ENCODE results near the gene DSP.

DSP gene

GRCh38 chr6:7615611-7616383 lies 74.3 kb downstream of the DSP start:
- Histone ChIP-seq H2AFZ (ENCODE audit: low read length) (no peak overlapping the region), H3K4me2 (ENCODE audit: low read depth, low read length) (no peak overlapping the region), H3K79me2 (ENCODE audit: low read length) (no peaks in the 10 kb centered on the region), H3K4me3 (ENCODE audit: low read length) (no peak overlapping the region), H3K9me3 (replicated peaks; ENCODE audit: insufficient read depth, low read length) (no peaks in the 10 kb centered on the region), H3K36me3 (replicated peaks; ENCODE audit: insufficient read depth, low read length) (no peaks in the 10 kb centered on the region), H3K4me1 (ENCODE audit: low read length) (peaks cover 9% of the 10 kb centered on the region; the same call in 1 of the 2 replicates), H3K9me2 (replicated peaks; ENCODE audit: insufficient read depth, low read length) (no peaks in the 10 kb centered on the region), H3K9ac (ENCODE audit: low read length) (no peak overlapping the region), H4K20me1 (ENCODE audit: insufficient read depth, low read length) (no peaks in the 10 kb centered on the region), H3K27ac (ENCODE audit: low read length) (no peak overlapping the region), H3F3A (ENCODE audit: insufficient read depth, low read length) (no peaks in the 10 kb centered on the region), H3K27me3 (replicated peaks; ENCODE audit: insufficient read depth, low read length) (no peaks in the 10 kb centered on the region)
- peak; percentile 67 for TF ChIP-seq CTCF (IDR thresholded peaks at IDR 0.05; ENCODE audit: low read length)
- TF ChIP-seq EZH2phosphoT487 (IDR thresholded peaks at IDR 0.05; ENCODE audit: low read length) = no peak
- peak; percentile 52 for DNase-seq

- peak overlapping the region; percentile 15; the same call in 1 of the 2 replicates for H3K4me3 ChIP-seq (ENCODE audit: low read length)
Measured at GRCh38 chr6:7617801-7618764, 76.6 kb downstream of the DSP start.

GRCh38 chr6:7621761-7622160 lies 80.3 kb downstream of the DSP start:
- no peaks in the 10 kb centered on the region for H4K20me1 ChIP-seq (ENCODE audit: insufficient read depth, low read length)
- DNase-seq = no peak
- H3K4me3 ChIP-seq (ENCODE audit: low read length) = no peak overlapping the region
- H3K9me2 ChIP-seq (replicated peaks; ENCODE audit: insufficient read depth, low read length) = no peaks in the 10 kb centered on the region
- H3K4me2 ChIP-seq (ENCODE audit: low read depth, low read length) = no peak overlapping the region
- H3K36me3 ChIP-seq (replicated peaks; ENCODE audit: insufficient read depth, low read length) = no peaks in the 10 kb centered on the region
- no peak for TF ChIP-seq EZH2phosphoT487 (IDR thresholded peaks at IDR 0.05; ENCODE audit: low read length)
- TF ChIP-seq CTCF (IDR thresholded peaks at IDR 0.05; ENCODE audit: low read length) = no peak
- no peak for TF ChIP-seq EZH2 (optimal IDR thresholded peaks at IDR 0.05; ENCODE audit: low read depth, low read length)
- H3K9ac ChIP-seq (ENCODE audit: low read length) = no peak overlapping the region
- no peaks in the 10 kb centered on the region for H3F3A ChIP-seq (ENCODE audit: insufficient read depth, low read length)
- H3K27me3 ChIP-seq (replicated peaks; ENCODE audit: insufficient read depth, low read length) = no peaks in the 10 kb centered on the region
- no peak overlapping the region for H2AFZ ChIP-seq (ENCODE audit: low read length)
- H3K27ac ChIP-seq (ENCODE audit: low read length) = no peak overlapping the region
- H3K79me2 ChIP-seq (ENCODE audit: low read length) = no peaks in the 10 kb centered on the region
- peaks cover 9% of the 10 kb centered on the region; the same call in 1 of the 2 replicates for H3K4me1 ChIP-seq (ENCODE audit: low read length)
- no peaks in the 10 kb centered on the region for H3K9me3 ChIP-seq (replicated peaks; ENCODE audit: insufficient read depth, low read length)

More at GRCh38 chr6:7617801-7618764, 76.6 kb downstream of the DSP start:
- H3K27me3 ChIP-seq (replicated peaks; ENCODE audit: insufficient read depth, low read length) = no peaks in the 10 kb centered on the region
- H3K4me2 ChIP-seq (ENCODE audit: low read depth, low read length) = peak overlapping the region; percentile 54
- no peaks in the 10 kb centered on the region for H3K9me2 ChIP-seq (replicated peaks; ENCODE audit: insufficient read depth, low read length)
- no peak for TF ChIP-seq EZH2 (optimal IDR thresholded peaks at IDR 0.05; ENCODE audit: low read depth, low read length)
- no peak for TF ChIP-seq CTCF (IDR thresholded peaks at IDR 0.05; ENCODE audit: low read length)
- no peak for TF ChIP-seq EZH2phosphoT487 (IDR thresholded peaks at IDR 0.05; ENCODE audit: low read length)
- no peak overlapping the region for H3K27ac ChIP-seq (ENCODE audit: low read length)
- no peak overlapping the region for H3K9ac ChIP-seq (ENCODE audit: low read length)
- no peaks in the 10 kb centered on the region for H3K9me3 ChIP-seq (replicated peaks; ENCODE audit: insufficient read depth, low read length)
- H3F3A ChIP-seq (ENCODE audit: insufficient read depth, low read length) = no peaks in the 10 kb centered on the region
- peaks cover 9% of the 10 kb centered on the region; the same call in 1 of the 2 replicates for H3K4me1 ChIP-seq (ENCODE audit: low read length)
- no peaks in the 10 kb centered on the region for H3K79me2 ChIP-seq (ENCODE audit: low read length)
- DNase-seq = peak; percentile 79
- H4K20me1 ChIP-seq (ENCODE audit: insufficient read depth, low read length) = no peaks in the 10 kb centered on the region
- no peaks in the 10 kb centered on the region for H3K36me3 ChIP-seq (replicated peaks; ENCODE audit: insufficient read depth, low read length)
- H2AFZ ChIP-seq (ENCODE audit: low read length) = no peak overlapping the region

Data from MM.1S (cell line).